Measurements from ENCODE around the gene ABCA13. TPM values are rescaled to one million over a fixed set of nuclear protein-coding genes. Genes with fewer than 3 reads are reported as not detected.

The ABCA13 gene
- total RNA-seq, 1 experiment from 2014 or later: not detected

DNA sequence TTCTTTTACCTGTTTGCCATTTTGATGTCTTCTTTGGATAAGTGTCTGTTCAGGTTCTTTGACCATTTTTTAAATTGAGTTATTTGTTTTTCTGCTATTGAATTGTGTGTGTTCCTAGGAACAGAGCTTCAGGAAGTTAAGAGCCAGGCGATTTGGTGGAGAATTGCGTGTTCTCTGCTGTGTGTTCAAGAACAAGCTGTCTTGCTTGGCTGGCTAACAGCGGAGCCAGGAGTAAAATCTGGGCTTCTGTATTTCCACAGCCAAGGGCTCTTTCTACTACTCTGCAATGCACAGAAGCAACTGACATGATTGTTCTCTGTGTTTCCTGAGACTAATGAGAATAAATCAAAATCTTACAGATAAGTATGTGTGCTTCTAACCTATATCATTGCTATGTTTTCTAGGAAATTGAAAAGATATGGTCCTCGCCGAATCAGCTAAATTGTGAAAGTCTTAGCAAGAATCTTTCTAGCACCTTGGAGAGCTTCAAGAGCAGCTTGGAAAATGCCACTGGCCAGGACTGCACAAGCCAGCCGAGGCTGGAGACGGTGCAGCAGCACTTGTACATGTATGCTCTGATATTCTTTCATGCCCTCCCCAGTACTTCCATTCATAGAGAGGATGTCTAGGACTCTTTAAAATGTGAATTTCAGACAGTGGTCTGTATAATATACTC lies 124.2 kb downstream of the ABCA13 start (continued):
- no peak for TF ChIP-seq TCF7L2 (IDR thresholded peaks at IDR 0.05; ENCODE audit: borderline replicate concordance, extremely low read depth, insufficient read depth, insufficient read length)
- no peak for TF ChIP-seq RAD21 (IDR thresholded peaks at IDR 0.05; ENCODE audit: low read depth)
- no peak for TF ChIP-seq POLR2AphosphoS5 (IDR thresholded peaks at IDR 0.05; ENCODE audit: low read depth, low read length)
- TF ChIP-seq CBX3 (IDR thresholded peaks at IDR 0.05; ENCODE audit: low read depth): no peak
- no peak for TF ChIP-seq ZFX (IDR thresholded peaks at IDR 0.05)
- no peak for TF ChIP-seq ELF1 (IDR thresholded peaks at IDR 0.05; ENCODE audit: borderline replicate concordance, low read depth)
- TF ChIP-seq JUND (IDR thresholded peaks at IDR 0.05): no peak

DNA sequence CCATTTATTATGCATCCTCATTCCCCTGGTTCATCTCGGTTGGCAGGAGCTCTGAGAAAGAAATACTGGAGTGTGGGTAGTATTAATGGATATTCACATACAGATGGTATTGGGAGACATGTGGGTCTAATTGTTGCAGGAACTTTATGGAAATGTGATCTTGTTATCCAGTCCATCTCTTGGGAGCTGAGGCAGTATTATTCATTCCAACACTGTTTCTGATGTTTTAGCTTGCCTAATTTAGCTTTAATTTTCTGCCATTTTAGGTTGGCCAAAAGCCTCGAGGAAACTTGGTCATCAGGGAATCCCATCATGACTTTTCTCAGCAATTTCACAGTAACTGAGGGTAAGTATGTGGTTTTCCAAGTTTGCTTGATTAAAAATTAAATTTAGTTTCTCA lies 125.7 kb downstream of the ABCA13 start:
- Histone ChIP-seq H3K4me1 (ENCODE audit: control insufficient read depth in 1 of 2, insufficient read depth in 2 of 2, low read length in 2 of 2) (no peaks in the 10 kb centered on the region), H3K27me3 (ENCODE audit: insufficient read depth, low read length) (no peaks in the 10 kb centered on the region), H3K9ac (ENCODE audit: low read length) (no peak overlapping the region), H3K4me3 (replicated peaks in 1 of 2; ENCODE audit: low read depth in 1 of 2, low read length in 2 of 2) (no peak overlapping the region), H3K4me2 (ENCODE audit: low read length) (no peak overlapping the region), H3K9me3 (ENCODE audit: control insufficient read depth in 1 of 2, insufficient read depth in 1 of 2, low read depth in 1 of 2, low read length in 2 of 2) (no peaks in the 10 kb centered on the region), H3K79me2 (ENCODE audit: insufficient read depth, low read length) (no peaks in the 10 kb centered on the region), H3K27ac (ENCODE audit: low read depth, low read length) (no peak overlapping the region), H3K9me2 (ENCODE audit: insufficient read depth) (no peaks in the 10 kb centered on the region), H3K36me3 (ENCODE audit: control insufficient read depth in 1 of 2, insufficient read depth in 2 of 2, low read length in 2 of 2) (no peaks in the 10 kb centered on the region), H4K20me1 (ENCODE audit: insufficient read depth) (no peaks in the 10 kb centered on the region), H2AFZ (ENCODE audit: low read depth, low read length, poor library complexity, severe bottlenecking) (no peak overlapping the region)
- ChIA-PET POLR2A (no interaction called here), CTCF (interaction anchor here (1.1 kb wide), 1 partner anchor 352 kb away, joined by 4 read pairs; no protein-coding TSS in a partner anchor), RAD21 (ENCODE audit: low non-redundant PET in 1 of 2, low total read pairs in 2 of 2, uncharacterized antibody in 2 of 2, unreplicated experiment in 2 of 2) (no interaction called here)
- intact Hi-C loops (cut with micrococcal nuclease): loop anchor here (5.0 kb wide), 1 partner anchor 50 kb away; no protein-coding TSS in a partner anchor
- no TSS peak for BruUV-seq (replicated peaks)
- no peak for ATAC-seq
- DNase-seq (ENCODE audit: low read depth, low spot score): no peak
- no peak for TF ChIP-seq CBX3 (IDR thresholded peaks at IDR 0.05; ENCODE audit: low read depth)
- no peak for TF ChIP-seq EZH2phosphoT487 (IDR thresholded peaks at IDR 0.05; ENCODE audit: borderline replicate concordance)
- no peak for TF ChIP-seq JUND (IDR thresholded peaks at IDR 0.05)
- no peak for TF ChIP-seq YY1 (IDR thresholded peaks at IDR 0.05; ENCODE audit: extremely low read depth, insufficient replicate concordance, low read depth, low read length)
- no peak for TF ChIP-seq TCF7L2 (IDR thresholded peaks at IDR 0.05; ENCODE audit: borderline replicate concordance, extremely low read depth, insufficient read depth, insufficient read length)
- TF ChIP-seq, protein P1, sequence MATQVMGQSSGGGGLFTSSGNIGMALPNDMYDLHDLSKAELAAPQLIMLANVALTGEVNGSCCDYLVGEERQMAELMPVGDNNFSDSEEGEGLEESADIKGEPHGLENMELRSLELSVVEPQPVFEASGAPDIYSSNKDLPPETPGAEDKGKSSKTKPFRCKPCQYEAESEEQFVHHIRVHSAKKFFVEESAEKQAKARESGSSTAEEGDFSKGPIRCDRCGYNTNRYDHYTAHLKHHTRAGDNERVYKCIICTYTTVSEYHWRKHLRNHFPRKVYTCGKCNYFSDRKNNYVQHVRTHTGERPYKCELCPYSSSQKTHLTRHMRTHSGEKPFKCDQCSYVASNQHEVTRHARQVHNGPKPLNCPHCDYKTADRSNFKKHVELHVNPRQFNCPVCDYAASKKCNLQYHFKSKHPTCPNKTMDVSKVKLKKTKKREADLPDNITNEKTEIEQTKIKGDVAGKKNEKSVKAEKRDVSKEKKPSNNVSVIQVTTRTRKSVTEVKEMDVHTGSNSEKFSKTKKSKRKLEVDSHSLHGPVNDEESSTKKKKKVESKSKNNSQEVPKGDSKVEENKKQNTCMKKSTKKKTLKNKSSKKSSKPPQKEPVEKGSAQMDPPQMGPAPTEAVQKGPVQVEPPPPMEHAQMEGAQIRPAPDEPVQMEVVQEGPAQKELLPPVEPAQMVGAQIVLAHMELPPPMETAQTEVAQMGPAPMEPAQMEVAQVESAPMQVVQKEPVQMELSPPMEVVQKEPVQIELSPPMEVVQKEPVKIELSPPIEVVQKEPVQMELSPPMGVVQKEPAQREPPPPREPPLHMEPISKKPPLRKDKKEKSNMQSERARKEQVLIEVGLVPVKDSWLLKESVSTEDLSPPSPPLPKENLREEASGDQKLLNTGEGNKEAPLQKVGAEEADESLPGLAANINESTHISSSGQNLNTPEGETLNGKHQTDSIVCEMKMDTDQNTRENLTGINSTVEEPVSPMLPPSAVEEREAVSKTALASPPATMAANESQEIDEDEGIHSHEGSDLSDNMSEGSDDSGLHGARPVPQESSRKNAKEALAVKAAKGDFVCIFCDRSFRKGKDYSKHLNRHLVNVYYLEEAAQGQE (IDR thresholded peaks at IDR 0.05; ENCODE audit: low read depth): no peak
